Islet of Langerhans (tissue), 1 donor: ENCODE measurements around the gene MTMR2.

Source experiments
- FAIRE-seq: peaks from one replicate; lab custom pipeline; 2011; peaks lifted over from hg19 to GRCh38; lab: Jason Lieb, UNC

The MTMR2 gene

DNA sequence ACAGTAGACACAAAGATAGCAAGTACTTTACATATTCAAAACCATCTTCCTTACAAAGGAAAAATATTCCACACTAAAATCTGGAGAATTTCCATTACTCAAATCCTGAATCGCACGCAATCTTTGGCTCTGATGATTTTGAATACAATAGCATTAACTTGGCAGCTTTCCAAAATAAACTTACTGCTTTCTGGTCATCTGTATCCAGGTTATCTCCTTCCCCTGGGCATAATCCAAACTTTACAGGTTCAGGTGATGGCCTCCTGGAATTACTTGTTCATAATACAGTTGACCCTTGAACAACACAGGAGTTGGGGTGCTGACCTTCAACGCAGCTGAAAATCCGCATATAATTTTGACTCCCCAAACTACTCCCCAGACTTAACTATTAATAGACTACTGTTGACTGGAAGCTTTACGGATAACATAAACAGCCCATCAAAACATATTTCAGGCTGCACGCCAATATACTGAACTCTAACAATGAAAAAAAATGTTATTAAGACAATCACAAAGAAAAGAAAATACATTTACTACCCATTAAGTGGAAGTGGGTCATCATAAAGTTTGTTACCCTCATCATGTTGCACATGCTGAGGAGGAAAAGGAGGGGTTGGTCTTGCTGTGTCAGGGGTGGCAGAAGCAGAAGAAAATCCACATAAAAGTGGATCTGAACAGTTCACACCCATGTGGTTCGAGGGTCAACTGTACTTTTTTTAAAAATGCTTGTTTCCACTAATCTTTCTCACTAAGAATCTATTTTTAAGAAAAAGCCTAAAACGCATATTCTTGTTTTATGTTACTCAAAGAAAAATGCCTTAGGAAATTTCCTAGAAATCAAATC, 6.5 kb downstream of the MTMR2 start:
- FAIRE-seq, result peak; percentile 30

GRCh38 chr11:95916049-95916448, 7.9 kb downstream of the MTMR2 start:
- FAIRE-seq, result no peak

DNA sequence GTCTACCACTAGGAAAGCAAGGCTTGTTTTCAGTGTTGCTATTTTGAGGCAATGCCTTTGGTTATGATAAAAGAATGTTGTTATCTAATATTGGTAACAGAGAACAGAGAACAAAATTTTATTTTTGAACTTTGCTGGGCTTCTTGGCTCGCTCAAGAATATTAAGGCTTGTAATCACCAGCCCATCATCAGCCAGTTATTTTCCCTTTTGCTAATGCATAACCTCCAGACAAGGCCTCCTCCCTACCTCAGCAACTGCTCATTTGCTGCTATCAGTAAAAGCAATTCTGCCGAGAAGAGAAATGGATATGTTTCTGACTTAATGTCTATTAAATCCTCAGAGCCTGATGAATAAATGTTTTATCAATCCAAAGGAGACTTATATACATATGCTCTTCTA, 8.9 kb downstream of the MTMR2 start:
- no peak for FAIRE-seq

DNA sequence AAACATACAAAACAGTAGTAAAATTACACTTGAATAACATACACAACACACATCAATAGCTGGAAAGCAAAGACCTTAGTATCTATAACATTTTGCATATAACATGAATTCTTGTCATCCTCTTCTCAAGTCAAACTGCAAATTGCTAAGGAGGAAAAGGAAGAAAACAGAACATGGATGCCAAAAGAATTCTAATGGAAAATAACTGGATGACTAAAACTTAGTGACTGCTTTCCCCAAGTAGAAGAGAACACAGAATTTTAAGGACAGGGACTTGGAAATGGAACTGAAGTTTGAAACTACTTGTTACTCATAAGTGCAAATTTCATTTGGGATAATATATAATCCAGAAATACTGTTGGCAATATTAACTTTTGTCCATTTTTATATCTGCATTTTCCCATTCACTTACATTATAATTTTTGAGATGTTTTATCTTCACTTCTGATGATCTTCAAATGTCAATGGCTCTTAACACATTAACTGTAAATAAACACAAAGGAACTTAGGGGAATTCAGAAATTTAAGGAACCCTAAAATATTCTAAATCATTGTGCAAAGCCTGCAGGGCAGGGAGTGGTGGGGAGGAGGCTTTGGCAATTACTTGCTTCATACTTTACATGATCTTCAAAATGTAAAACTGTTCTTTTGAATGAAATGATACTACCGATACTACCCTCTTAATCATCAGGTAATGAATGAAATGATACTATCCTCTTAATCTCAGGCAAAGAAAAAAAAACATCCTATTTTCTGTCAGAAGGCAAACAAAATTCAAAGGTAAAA, 9.9 kb downstream of the MTMR2 start:
- FAIRE-seq, result no peak

- FAIRE-seq, result no peak
These were observed 10.9 kb downstream of the MTMR2 start for GRCh38 chr11:95912902-95913560.

GRCh38 chr11:95911369-95911759, 12.5 kb downstream of the MTMR2 start:
- no peak for FAIRE-seq

DNA sequence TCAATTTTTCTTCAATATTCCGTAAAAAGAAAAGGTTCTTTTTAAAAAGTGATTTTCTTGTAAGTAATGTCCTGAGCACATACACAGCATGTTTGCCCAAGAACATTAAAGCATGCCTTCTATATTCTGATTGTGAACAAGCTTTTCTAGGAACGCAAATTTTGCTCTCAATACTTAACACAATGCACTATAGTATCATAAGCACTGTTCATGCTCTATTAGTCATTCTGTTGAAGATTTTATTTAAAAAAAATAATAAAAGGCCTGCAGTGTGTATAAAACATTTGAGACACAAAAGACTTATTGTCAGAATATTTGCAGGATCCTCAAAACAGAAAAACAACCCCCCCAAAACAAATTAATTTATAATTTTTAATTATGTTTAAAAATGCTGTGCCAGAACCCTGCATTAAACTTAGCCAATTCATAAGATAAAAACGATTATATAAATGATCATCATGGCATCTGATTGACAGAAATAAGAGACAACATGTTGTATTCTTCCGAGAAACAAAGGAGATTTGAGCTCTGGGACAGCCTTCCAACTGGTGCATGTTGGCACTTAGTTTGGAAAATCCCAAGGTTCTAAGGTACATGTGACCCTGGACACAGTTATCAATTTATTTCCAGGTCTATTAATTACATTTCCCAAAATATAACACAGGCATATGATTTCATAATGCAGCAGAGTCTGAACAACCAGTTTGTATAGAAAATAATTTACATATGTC, 13.1 kb downstream of the MTMR2 start:
- FAIRE-seq, result no peak

- no peak for FAIRE-seq
These were observed 15.1 kb downstream of the MTMR2 start for GRCh38 chr11:95908826-95909225.

DNA sequence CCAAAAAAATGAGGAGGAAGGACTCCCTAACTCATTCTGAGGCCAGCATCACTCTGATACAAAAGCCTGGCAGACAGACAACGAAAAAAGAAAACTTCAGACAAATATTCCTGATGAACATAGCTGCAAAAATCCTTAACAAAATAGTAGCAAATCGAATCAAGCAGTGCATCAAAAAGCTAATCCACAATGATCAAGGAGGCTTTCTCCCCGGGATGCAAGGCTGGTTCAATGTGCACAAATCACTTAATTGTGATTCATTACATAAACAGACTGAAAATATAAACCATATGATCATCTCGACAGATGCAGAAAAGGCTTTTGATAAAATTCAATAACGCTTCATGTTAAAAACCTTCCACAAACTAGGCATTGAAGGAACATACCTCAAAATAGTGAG, 16.4 kb downstream of the MTMR2 start:
- no peak for FAIRE-seq

GRCh38 chr11:95904009-95904650, 19.8 kb downstream of the MTMR2 start:
- no peak for FAIRE-seq

GRCh38 chr11:95898782-95899181, 25.1 kb downstream of the MTMR2 start:
- FAIRE-seq, result no peak

GRCh38 chr11:95897731-95898130, 26.2 kb downstream of the MTMR2 start:
- no peak for FAIRE-seq

DNA sequence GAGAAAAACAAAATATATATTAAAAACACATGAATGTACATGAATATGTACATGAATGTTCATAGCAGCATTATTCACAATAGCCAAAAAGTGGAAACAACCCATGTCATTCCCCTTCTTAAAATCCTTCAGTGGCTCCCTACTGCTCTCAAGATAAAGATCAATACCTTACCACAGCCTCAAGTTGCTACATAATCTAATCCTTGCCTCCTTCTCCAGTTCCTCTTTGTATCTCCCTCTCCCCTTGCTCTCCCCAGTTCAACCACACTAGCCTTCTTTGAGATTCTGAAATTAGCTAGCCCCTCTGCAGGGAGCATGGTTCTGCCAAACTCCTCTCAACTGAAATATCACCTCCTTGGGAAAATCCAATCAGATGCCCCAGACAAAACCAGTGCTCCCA, 28.1 kb downstream of the MTMR2 start:
- FAIRE-seq, result no peak

- FAIRE-seq, result no peak
These were observed 30.9 kb downstream of the MTMR2 start for GRCh38 chr11:95892892-95893570.

DNA sequence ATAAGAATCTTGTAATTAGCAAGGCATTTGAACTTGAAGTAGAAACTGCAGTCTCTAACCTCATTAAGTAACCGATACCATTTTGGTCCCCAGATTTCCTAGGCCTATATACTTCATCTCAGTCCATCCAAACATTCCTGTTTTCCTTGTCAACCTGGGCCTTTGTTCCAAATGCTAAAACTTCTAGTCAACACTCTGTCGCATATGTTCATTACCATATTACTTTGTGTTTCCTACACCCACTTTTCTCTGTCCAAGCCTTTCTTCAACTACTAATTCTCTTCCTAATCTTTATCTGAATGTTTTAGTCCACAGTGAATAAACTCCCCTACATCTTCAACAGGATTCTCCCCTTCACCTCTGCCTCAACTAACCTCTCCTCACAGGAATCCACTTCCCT, 31.4 kb downstream of the MTMR2 start:
- FAIRE-seq, result no peak

DNA sequence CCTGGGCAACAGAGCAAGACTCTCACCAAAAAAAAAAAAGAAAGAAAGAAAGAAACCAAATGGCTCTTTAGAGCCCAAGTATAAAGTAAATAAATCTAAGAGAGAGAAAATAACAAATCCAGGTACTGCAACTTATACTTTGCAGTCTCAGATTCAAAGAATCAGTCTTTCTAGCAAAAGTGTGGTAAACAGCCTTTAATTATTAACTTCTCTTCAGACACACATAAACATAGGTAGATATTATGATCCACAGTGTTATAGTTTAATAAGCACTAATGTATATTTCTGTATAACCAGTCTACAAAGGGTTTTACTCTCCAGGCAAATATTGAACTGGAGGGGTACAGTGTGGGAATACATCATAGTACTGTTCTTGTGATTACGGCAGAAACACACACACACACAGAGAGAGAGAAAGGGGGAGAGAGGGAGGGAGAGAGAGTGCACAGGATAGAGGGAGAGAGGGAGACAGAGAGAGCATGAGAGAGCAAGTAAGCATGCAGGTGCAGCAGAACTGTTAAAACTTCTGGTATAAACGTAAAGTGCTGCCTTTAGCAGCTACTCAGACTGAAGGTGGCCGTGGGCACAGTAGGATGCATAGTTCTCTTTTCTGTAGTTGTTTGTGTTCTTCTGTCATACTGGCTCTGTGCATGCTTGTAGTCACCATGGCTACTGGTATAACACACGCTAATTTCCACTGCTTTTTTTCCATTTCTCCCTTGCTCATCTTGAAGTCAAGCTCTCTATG, 32.3 kb downstream of the MTMR2 start:
- FAIRE-seq, result peak; percentile 74

DNA sequence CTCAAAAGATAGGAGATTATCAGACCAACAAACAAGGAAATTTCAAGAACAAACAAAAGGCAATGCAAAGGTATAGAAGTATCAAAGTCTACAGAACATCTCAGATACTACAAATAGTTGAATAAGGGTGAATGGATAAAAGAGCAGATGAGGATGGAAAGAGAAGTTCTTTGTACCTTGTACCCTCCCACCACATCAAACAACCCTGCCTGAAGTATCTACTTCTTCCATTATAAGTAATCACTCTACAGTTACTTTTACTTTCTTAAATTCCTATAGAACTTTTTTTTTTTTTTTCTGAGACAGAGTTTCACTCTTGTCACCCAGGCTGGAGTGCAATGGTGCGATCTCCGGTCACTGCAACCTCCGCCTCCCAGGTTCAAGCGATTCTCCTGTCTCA, 35.1 kb downstream of the MTMR2 start:
- FAIRE-seq, result no peak

DNA sequence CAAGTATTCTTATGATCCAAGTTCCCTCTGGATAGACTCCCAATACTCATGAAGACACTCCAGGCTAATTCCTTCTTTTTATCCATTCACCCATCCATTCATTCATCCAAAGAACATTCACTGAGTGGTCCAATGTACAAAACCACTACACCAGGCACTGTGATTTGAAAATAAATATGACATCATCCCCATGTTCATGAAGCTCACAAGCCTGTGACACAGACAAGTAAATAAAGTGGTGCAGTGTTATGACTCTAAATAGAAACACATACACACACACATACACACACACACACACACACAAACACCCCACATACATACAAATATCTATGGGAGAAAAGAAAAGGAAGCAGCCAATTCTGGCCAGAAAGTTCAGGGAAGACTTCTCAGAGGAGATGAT, 35.5 kb downstream of the MTMR2 start:
- no peak for FAIRE-seq

GRCh38 chr11:95886462-95886861, 37.4 kb downstream of the MTMR2 start:
- FAIRE-seq, result no peak

- no peak for FAIRE-seq
These were observed 39.1 kb downstream of the MTMR2 start for GRCh38 chr11:95884802-95885201.

DNA sequence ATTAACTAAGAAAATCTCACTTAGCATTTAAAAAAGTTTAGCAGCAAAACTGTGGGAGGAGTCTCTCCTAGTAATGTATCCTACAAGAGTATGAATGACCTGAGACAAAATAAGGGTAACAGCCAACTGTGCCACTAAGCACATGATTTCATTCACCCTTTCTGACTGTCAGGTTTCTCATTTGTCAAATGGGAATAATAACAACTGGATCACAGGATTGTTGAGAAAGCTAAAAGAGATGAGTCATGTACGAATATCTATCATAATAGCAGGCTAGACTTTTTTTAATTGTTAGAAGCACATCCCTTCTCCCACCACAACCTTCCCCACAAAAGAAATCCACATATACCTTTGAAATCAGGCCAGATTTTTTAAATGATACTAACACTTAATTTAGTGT, 39.5 kb downstream of the MTMR2 start:
- FAIRE-seq, result peak; percentile 65
